ENCODE data around the gene CCSER1. TPM values are rescaled to one million over a fixed set of nuclear protein-coding genes. Genes with fewer than 3 reads are reported as not detected.
"Not testable (repeated sequence)": the region's sequence is repeated elsewhere in the genome, so short reads cannot be mapped to it uniquely, and the experiment has no call there.

Gene CCSER1
- total RNA-seq, 1 donor from 2014 or later: 1.4 TPM

DNA sequence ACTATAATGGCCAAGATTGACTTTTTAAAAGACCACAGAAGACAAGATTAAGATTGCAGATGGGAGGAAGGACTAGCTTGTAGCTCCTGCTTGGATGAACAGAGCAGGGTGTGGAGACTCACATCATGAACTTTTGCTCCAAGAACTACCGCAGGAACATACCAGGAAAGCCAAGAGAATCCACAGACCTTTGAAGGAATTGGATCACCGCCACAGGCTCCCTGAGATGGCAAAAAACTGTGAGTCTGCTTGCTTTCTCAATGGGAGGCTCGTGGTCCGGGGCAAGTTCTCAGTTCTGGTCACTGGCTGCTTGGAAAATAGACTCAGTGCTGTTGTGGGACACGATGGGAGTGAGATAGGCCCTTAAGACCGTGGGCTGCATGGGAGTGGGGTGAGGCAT lies 276.6 kb downstream of the CCSER1 start:
- no peaks in the 10 kb centered on the region for H3K36me3 ChIP-seq (ENCODE audit: control insufficient read depth, insufficient read depth, low read length)
- no peak overlapping the region for H3K4me3 ChIP-seq (ENCODE audit: low read depth, low read length)
- DNase-seq (ENCODE audit: low read depth): no peak
- H3K27me3 ChIP-seq (ENCODE audit: control insufficient read depth, insufficient read depth, low read length): no peaks in the 10 kb centered on the region
- TF ChIP-seq, protein P1, sequence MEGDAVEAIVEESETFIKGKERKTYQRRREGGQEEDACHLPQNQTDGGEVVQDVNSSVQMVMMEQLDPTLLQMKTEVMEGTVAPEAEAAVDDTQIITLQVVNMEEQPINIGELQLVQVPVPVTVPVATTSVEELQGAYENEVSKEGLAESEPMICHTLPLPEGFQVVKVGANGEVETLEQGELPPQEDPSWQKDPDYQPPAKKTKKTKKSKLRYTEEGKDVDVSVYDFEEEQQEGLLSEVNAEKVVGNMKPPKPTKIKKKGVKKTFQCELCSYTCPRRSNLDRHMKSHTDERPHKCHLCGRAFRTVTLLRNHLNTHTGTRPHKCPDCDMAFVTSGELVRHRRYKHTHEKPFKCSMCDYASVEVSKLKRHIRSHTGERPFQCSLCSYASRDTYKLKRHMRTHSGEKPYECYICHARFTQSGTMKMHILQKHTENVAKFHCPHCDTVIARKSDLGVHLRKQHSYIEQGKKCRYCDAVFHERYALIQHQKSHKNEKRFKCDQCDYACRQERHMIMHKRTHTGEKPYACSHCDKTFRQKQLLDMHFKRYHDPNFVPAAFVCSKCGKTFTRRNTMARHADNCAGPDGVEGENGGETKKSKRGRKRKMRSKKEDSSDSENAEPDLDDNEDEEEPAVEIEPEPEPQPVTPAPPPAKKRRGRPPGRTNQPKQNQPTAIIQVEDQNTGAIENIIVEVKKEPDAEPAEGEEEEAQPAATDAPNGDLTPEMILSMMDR (IDR thresholded peaks at IDR 0.05; ENCODE audit: insufficient read depth, low read length, poor library complexity, severe bottlenecking): no peak

- H3K36me3 ChIP-seq (ENCODE audit: control insufficient read depth, insufficient read depth, low read length); H3K27me3 ChIP-seq (ENCODE audit: control insufficient read depth, insufficient read depth, low read length); H3K4me3 ChIP-seq (ENCODE audit: low read depth, low read length); DNase-seq (ENCODE audit: low read depth): not testable (repeated sequence)
Observed at GRCh38 chr4:90407897-90408296, 280.7 kb downstream of the CCSER1 start.

DNA sequence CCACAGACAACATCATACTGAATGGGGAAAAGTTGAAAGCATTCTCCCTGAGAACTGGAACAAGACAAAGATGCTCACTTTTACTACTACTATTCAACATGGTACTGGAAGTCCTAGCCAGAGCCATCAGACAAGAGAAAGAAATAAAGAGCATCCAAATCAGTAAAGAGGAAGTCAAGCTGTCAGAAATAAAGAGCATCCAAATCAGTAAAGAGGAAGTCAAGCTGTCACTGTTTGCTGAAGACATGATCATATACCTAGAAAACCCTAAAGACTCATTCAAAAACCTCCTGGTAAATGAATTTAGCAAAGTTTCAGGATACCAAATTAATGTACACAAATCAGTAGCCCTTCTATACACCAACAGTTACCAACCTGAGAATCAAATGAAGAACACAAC lies 285.6 kb downstream of the CCSER1 start:
- H3K27me3 ChIP-seq (ENCODE audit: control insufficient read depth, insufficient read depth, low read length); H3K36me3 ChIP-seq (ENCODE audit: control insufficient read depth, insufficient read depth, low read length); H3K4me3 ChIP-seq (ENCODE audit: low read depth, low read length); DNase-seq (ENCODE audit: low read depth): not testable (repeated sequence)

DNA sequence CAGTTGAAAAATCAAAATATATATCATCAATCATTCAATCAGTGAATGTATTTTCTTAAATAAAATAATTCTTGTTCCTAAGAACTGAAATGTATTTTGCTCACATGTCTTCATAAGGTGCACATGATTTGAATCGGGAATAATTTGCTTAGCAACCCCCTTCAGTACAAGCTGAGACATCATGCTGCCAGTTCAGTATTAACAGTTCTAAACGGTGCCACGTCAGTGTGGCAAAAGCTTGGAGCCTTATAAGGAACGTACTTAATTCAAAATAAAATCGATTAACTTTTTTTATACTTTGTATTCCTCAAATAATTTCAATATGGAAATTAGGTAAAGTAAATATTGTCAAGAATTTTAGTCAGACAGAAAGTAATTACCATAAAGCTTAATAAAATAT lies 287.9 kb downstream of the CCSER1 start:
- TF ChIP-seq, protein P1 (IDR thresholded peaks at IDR 0.05; ENCODE audit: insufficient read depth, low read length, poor library complexity, severe bottlenecking): no peak
- no peak for DNase-seq (ENCODE audit: low read depth)
- Histone ChIP-seq H3K36me3 (ENCODE audit: control insufficient read depth, insufficient read depth, low read length) (no peaks in the 10 kb centered on the region), H3K4me3 (ENCODE audit: low read depth, low read length) (no peak overlapping the region), H3K27me3 (ENCODE audit: control insufficient read depth, insufficient read depth, low read length) (no peaks in the 10 kb centered on the region)

DNA sequence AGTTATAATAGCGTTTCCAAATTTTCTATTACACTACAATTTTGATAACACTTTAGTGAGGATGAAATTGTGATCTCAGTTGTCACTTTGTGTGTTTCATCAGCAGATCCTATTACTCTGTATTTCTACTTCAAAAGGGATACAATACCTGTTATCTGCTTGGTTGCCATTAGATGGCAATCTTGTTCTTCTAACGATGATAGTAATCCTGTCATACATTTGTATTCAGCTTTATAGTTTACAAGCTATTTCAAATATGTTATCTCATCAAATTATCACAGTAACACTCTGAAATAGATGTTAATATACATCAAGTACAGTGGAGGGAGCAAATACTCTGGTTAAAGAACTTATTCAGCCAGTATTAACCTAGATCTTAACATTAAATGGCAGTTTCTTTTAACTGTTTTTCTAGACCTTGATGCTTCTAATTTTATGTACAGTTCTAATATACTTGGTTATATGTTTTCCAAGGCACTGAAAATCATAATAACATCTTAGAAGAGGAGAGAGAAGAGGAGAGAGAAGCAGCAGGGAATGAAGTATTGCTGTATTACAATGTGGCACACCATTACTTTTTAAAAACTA lies 292.0 kb downstream of the CCSER1 start:
- no peaks in the 10 kb centered on the region for H3K36me3 ChIP-seq (ENCODE audit: control insufficient read depth, insufficient read depth, low read length)
- peak; percentile 10 for DNase-seq (ENCODE audit: low read depth)
- TF ChIP-seq, protein P1 (IDR thresholded peaks at IDR 0.05; ENCODE audit: insufficient read depth, low read length, poor library complexity, severe bottlenecking): peak; percentile 53
- H3K4me3 ChIP-seq (ENCODE audit: low read depth, low read length): no peak overlapping the region
- H3K27me3 ChIP-seq (ENCODE audit: control insufficient read depth, insufficient read depth, low read length): no peaks in the 10 kb centered on the region

DNA sequence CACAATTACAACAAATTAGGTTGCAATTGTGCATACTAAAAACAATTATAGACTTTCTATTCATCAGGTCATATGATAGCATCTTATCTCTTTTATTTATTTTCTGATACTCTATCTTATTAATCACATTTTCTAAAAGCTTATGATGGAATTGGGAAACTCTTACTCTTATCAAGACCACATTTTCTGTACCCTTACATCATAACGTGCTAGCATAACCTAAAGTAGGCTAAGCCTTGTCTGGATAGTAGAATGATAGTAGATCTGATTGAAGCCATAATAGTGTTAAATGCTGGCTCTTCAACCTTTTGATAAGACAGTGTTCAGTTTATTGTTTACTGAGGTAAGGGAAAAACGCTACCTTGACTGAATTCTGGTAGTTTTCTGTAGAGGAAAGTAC lies 294.0 kb downstream of the CCSER1 start:
- DNase-seq (ENCODE audit: low read depth): no peak
- TF ChIP-seq, protein P1 (IDR thresholded peaks at IDR 0.05; ENCODE audit: insufficient read depth, low read length, poor library complexity, severe bottlenecking): no peak
- Histone ChIP-seq H3K4me3 (ENCODE audit: low read depth, low read length) (no peak overlapping the region), H3K27me3 (ENCODE audit: control insufficient read depth, insufficient read depth, low read length) (no peaks in the 10 kb centered on the region), H3K36me3 (ENCODE audit: control insufficient read depth, insufficient read depth, low read length) (no peaks in the 10 kb centered on the region)

DNA sequence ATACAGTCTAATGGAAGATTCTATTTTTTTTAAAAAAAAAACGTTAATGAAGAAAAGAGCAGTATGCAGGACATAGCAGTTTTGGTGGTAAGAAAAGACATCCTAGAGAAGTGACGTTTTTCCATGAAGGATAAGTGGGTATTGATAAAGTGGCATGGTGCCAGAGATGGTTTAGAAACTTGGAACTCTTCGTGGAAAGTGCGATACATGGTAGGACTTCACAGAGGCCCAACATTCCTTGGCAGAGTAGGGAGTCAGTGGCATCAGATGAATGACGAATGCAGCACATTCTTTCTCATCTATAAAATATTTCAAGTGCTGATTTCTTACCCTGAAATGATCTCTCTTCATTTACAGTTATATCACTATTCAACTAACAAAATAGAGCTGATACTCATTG lies 298.7 kb downstream of the CCSER1 start:
- H3K36me3 ChIP-seq (ENCODE audit: control insufficient read depth, insufficient read depth, low read length): no peaks in the 10 kb centered on the region
- DNase-seq (ENCODE audit: low read depth): no peak
- H3K27me3 ChIP-seq (ENCODE audit: control insufficient read depth, insufficient read depth, low read length): no peaks in the 10 kb centered on the region
- H3K4me3 ChIP-seq (ENCODE audit: low read depth, low read length): no peak overlapping the region
- TF ChIP-seq, protein P1 (IDR thresholded peaks at IDR 0.05; ENCODE audit: insufficient read depth, low read length, poor library complexity, severe bottlenecking): no peak

All from kidney epithelial cell (primary cell).